ENCODE measurements around the gene SLC35A3.

DNA sequence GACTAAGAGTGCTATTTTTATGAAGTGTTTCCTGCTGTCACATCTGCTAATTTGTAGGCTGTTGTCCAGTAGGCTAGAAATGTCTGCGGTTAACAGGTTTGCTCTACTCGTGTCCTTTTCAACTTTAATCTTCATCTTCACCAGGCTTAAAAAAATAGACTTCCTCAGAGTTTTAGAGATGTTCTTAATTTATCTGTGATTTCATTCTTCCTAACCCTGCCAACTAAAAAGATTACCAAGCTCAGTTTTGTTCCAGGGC, 96.1 kb downstream of the SLC35A3 start:
- TF ChIP-seq, protein P1, sequence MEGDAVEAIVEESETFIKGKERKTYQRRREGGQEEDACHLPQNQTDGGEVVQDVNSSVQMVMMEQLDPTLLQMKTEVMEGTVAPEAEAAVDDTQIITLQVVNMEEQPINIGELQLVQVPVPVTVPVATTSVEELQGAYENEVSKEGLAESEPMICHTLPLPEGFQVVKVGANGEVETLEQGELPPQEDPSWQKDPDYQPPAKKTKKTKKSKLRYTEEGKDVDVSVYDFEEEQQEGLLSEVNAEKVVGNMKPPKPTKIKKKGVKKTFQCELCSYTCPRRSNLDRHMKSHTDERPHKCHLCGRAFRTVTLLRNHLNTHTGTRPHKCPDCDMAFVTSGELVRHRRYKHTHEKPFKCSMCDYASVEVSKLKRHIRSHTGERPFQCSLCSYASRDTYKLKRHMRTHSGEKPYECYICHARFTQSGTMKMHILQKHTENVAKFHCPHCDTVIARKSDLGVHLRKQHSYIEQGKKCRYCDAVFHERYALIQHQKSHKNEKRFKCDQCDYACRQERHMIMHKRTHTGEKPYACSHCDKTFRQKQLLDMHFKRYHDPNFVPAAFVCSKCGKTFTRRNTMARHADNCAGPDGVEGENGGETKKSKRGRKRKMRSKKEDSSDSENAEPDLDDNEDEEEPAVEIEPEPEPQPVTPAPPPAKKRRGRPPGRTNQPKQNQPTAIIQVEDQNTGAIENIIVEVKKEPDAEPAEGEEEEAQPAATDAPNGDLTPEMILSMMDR (IDR thresholded peaks at IDR 0.05; ENCODE audit: borderline replicate concordance, extremely low read depth, low read length, poor library complexity, severe bottlenecking), result no peak
- TF ChIP-seq EZH2 (IDR thresholded peaks at IDR 0.05; ENCODE audit: borderline replicate concordance, low read depth, low read length, severe bottlenecking), result no peak
